ENCODE data around the gene LILRB3. TPM values are rescaled to one million over a fixed set of nuclear protein-coding genes. Genes with fewer than 3 reads are reported as not detected.

LILRB3 gene
- total and polyA plus RNA-seq, 2 of the 4 experiments (the other 2 are of a cell fraction), result not detected

DNA sequence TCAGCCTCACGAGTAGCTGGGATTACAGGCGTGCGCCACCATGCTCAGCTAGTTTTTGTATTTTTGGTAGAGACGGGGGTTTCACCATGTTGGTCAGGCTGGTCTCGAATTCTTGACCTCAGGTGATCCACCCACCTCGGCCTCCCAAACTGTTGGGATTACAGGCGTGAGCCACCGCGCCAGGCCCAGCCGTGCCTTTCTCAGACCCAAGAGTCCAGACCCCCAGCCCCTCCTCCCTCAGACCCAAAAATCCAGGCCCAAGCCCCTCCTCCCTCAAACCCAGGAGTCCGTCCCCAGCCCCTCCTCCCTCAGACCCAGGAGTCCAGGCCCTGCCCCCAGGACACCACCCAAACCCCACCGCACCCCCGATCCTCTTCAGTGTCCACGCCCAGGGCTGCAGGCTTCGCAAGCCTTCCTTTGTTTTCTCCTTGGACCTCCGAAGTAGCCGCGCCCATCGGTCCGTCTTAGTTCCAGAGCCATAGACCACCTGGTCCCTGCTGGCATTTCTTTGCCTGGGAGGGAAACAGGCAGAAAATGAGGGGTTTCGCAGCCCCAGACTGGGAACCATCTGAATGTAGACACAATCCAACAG lies 53.6 kb downstream of the LILRB3 start:
- Histone ChIP-seq H3K9me3 (ENCODE audit: control insufficient read depth, insufficient read depth, low read length) (no peaks in the 10 kb centered on the region), H3K9ac (ENCODE audit: low read depth, low read length) (no peak overlapping the region), H3K23ac (ENCODE audit: low read depth, low read length) (no peak overlapping the region), H2AK9ac (replicated peaks; ENCODE audit: low read depth, low read length, poor library complexity) (peak overlapping the region; percentile 70), H2AK5ac (ENCODE audit: low read depth, low read length) (no peak overlapping the region), H3K27ac (ENCODE audit: insufficient read depth, low read length) (no peak overlapping the region), H3K9me1 (ENCODE audit: insufficient read depth, low read length) (no peaks in the 10 kb centered on the region), H2BK5ac (ENCODE audit: low read depth, low read length, poor library complexity, severe bottlenecking) (no peak overlapping the region), H4K5ac (ENCODE audit: low read depth, low read length) (no peak overlapping the region), H4K91ac (ENCODE audit: insufficient read depth, low read depth, low read length) (no peak overlapping the region), H3K4me1 (ENCODE audit: control insufficient read depth, insufficient read depth, low read length) (no peaks in the 10 kb centered on the region), H2BK15ac (ENCODE audit: low read depth, low read length) (no peak overlapping the region), H3K27me3 (ENCODE audit: control insufficient read depth, insufficient read depth, low read length) (no peaks in the 10 kb centered on the region), H3K4me2 (ENCODE audit: low read depth, low read length) (no peak overlapping the region), H3K4ac (ENCODE audit: low read depth, low read length) (no peak overlapping the region), H3K4me3 (ENCODE audit: insufficient read depth, low read depth, low read length) (no peak overlapping the region), H3K36me3 (ENCODE audit: control insufficient read depth, insufficient read depth, low read length) (no peaks in the 10 kb centered on the region), H2BK120ac (ENCODE audit: low read depth, low read length) (no peak overlapping the region), H3K56ac (ENCODE audit: extremely low read depth, insufficient read depth, low read length) (no peak overlapping the region), H4K20me1 (ENCODE audit: insufficient read depth, low read length) (no peaks in the 10 kb centered on the region; the same call in 1 of the 2 replicates), H2AFZ (replicated peaks; ENCODE audit: low read length, poor library complexity) (no peak overlapping the region), H3K14ac (replicated peaks; ENCODE audit: low read depth, low read length) (no peak overlapping the region; the same call in 1 of the 2 replicates), H2BK20ac (ENCODE audit: low read depth, low read length) (no peak overlapping the region), H4K8ac (ENCODE audit: low read depth in 2 of 2, low read length in 2 of 2) (no peak overlapping the region), H3K18ac (ENCODE audit: low read depth, low read length) (no peak overlapping the region), H3K79me1 (ENCODE audit: low read depth in 1 of 2, low read length in 2 of 2) (no peaks in the 10 kb centered on the region)
- POLR2A ChIA-PET (ENCODE audit: unreplicated experiment), result no interaction called here
- CTCF ChIA-PET, result no interaction called here
- 92% methylated on average over 12 of the region's 21 CpGs; no CpG with 5 or more reads in 1 of the 2 experiments for WGBS, 2 experiments (ENCODE audit: extremely low coverage in 2 of 2, insufficient read length in 1 of 2)
- no TSS peak for BruUV-seq (replicated peaks)
- no peak for TF ChIP-seq MXI1 (IDR thresholded peaks at IDR 0.05; ENCODE audit: borderline replicate concordance, low read depth, low read length)
- no peak for TF ChIP-seq ELK1 (IDR thresholded peaks at IDR 0.05; ENCODE audit: borderline replicate concordance, low read depth, low read length)
- no peak for TF ChIP-seq SMC3 (IDR thresholded peaks at IDR 0.05; ENCODE audit: low read depth, low read length)
- TF ChIP-seq FOS (IDR thresholded peaks at IDR 0.05; ENCODE audit: low read depth, low read length), result no peak
- no peak for TF ChIP-seq BHLHE40 (IDR thresholded peaks at IDR 0.05; ENCODE audit: low read depth, low read length)
- no peak for TF ChIP-seq RCOR1 (IDR thresholded peaks at IDR 0.05; ENCODE audit: insufficient replicate concordance, low read length)
- no peak for TF ChIP-seq MAFK (IDR thresholded peaks at IDR 0.05; ENCODE audit: low read depth, low read length)
- no peak for TF ChIP-seq MAZ (IDR thresholded peaks at IDR 0.05; ENCODE audit: borderline replicate concordance, low read depth, low read length)
- TF ChIP-seq POLR2A (IDR thresholded peaks at IDR 0.05; ENCODE audit: low read depth, low read length), result no peak
- TF ChIP-seq, protein P1, sequence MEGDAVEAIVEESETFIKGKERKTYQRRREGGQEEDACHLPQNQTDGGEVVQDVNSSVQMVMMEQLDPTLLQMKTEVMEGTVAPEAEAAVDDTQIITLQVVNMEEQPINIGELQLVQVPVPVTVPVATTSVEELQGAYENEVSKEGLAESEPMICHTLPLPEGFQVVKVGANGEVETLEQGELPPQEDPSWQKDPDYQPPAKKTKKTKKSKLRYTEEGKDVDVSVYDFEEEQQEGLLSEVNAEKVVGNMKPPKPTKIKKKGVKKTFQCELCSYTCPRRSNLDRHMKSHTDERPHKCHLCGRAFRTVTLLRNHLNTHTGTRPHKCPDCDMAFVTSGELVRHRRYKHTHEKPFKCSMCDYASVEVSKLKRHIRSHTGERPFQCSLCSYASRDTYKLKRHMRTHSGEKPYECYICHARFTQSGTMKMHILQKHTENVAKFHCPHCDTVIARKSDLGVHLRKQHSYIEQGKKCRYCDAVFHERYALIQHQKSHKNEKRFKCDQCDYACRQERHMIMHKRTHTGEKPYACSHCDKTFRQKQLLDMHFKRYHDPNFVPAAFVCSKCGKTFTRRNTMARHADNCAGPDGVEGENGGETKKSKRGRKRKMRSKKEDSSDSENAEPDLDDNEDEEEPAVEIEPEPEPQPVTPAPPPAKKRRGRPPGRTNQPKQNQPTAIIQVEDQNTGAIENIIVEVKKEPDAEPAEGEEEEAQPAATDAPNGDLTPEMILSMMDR (conservative IDR thresholded peaks at IDR 0.05; ENCODE audit: low read depth, low read length), result no peak
- TF ChIP-seq CHD1 (IDR thresholded peaks at IDR 0.05; ENCODE audit: low read depth, low read length), result no peak
- TF ChIP-seq NFE2L2 (IDR thresholded peaks at IDR 0.05; ENCODE audit: low read depth, low read length), result no peak
- TF ChIP-seq RAD21 (IDR thresholded peaks at IDR 0.05; ENCODE audit: low read length), result no peak
- TF ChIP-seq RFX5 (IDR thresholded peaks at IDR 0.05; ENCODE audit: low read depth, low read length), result no peak
- no peak for TF ChIP-seq CEBPB (IDR thresholded peaks at IDR 0.05; ENCODE audit: low read depth, low read length)
- TF ChIP-seq, protein P2, sequence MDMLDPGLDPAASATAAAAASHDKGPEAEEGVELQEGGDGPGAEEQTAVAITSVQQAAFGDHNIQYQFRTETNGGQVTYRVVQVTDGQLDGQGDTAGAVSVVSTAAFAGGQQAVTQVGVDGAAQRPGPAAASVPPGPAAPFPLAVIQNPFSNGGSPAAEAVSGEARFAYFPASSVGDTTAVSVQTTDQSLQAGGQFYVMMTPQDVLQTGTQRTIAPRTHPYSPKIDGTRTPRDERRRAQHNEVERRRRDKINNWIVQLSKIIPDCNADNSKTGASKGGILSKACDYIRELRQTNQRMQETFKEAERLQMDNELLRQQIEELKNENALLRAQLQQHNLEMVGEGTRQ (IDR thresholded peaks at IDR 0.05; ENCODE audit: low read depth, low read length), result no peak
- ATAC-seq (ENCODE audit: low read depth) (no peak), DNase-seq (no peak)
- in situ Hi-C loops (cut with MboI; ENCODE audit: low sequenced_read_pairs) (no loop called here), dilution Hi-C loops (cut with HindIII; ENCODE audit: low sequenced_read_pairs, unreplicated experiment) (no loop called here), intact Hi-C loops (cut with micrococcal nuclease) (loop anchor here (2.0 kb wide), 1 partner anchor 20 kb away; the partner anchor contains the start of gene MBOAT7)
